ENCODE data around the gene CNTN6.

- TF ChIP-seq, protein P1, sequence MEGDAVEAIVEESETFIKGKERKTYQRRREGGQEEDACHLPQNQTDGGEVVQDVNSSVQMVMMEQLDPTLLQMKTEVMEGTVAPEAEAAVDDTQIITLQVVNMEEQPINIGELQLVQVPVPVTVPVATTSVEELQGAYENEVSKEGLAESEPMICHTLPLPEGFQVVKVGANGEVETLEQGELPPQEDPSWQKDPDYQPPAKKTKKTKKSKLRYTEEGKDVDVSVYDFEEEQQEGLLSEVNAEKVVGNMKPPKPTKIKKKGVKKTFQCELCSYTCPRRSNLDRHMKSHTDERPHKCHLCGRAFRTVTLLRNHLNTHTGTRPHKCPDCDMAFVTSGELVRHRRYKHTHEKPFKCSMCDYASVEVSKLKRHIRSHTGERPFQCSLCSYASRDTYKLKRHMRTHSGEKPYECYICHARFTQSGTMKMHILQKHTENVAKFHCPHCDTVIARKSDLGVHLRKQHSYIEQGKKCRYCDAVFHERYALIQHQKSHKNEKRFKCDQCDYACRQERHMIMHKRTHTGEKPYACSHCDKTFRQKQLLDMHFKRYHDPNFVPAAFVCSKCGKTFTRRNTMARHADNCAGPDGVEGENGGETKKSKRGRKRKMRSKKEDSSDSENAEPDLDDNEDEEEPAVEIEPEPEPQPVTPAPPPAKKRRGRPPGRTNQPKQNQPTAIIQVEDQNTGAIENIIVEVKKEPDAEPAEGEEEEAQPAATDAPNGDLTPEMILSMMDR (IDR thresholded peaks at IDR 0.05), result no peak
- peak in 1 of 2 donors; percentile 35 for TF ChIP-seq POLR2A (IDR thresholded peaks at IDR 0.05)
Observed at GRCh38 chr3:1092771-1093170, at the start of gene CNTN6.

Measured in adrenal gland (tissue), 5 donors.